WTC11 (cell line): Measurements from ENCODE around the gene CD8A.

Experiments
- AR ChIP-seq: fragments of 250-450 bp; sonication (Bioruptor Pico); IDR thresholded peaks from 2 replicates; pipeline ENCODE4 v1.9.0; 2021; ENCODE audit warnings: mild to moderate bottlenecking
- ATF3 ChIP-seq: sonication (generic); formaldehyde crosslinking; conservative IDR thresholded peaks from 2 replicates; pipeline ENCODE4 v1.8.1; 2022; ENCODE audit warnings: mild to moderate bottlenecking, missing genetic modification reagents
- ATF6 ChIP-seq: sonication (generic); formaldehyde crosslinking; IDR thresholded peaks from 2 replicates; pipeline ENCODE4 v1.8.1; 2023; ENCODE audit warnings: mild to moderate bottlenecking, missing genetic modification reagents
- CDX4 ChIP-seq: fragments of 250-450 bp; sonication (Bioruptor Pico); IDR thresholded peaks from 2 replicates; pipeline ENCODE4 v1.9.0; 2021; ENCODE audit warnings: moderate library complexity, mild to moderate bottlenecking, inconsistent platforms, borderline replicate concordance
- ELF4 ChIP-seq: sonication (generic); formaldehyde crosslinking; IDR thresholded peaks from 2 replicates; pipeline ENCODE4 v1.8.1; 2022; ENCODE audit warnings: low read depth, mild to moderate bottlenecking, moderate library complexity, missing genetic modification reagents
- NFATC4 ChIP-seq: fragments of 250-450 bp; sonication (Bioruptor Pico); IDR thresholded peaks from 2 replicates; pipeline ENCODE4 v1.9.0; 2021; ENCODE audit warnings: mild to moderate bottlenecking
- STAT6 ChIP-seq: sonication (generic); formaldehyde crosslinking; conservative IDR thresholded peaks from 2 replicates; pipeline ENCODE4 v1.8.1; 2023; ENCODE audit warnings: mild to moderate bottlenecking, low read depth, missing genetic modification reagents, moderate library complexity
- TCF7 ChIP-seq: sonication (generic); formaldehyde crosslinking; IDR thresholded peaks from 2 replicates; pipeline ENCODE4 v1.8.0; 2022; ENCODE audit warnings: mild to moderate bottlenecking, low read depth, missing genetic modification reagents, moderate library complexity

- TF ChIP-seq STAT6 (CRISPR knock-in tag) = no peak
- no peak for TF ChIP-seq NFATC4
- TF ChIP-seq ELF4 (CRISPR knock-in tag) = no peak
- TF ChIP-seq ATF3 (CRISPR knock-in tag) = no peak
- no peak for TF ChIP-seq ATF6 (CRISPR knock-in tag)
- no peak for TF ChIP-seq TCF7 (CRISPR knock-in tag)
- TF ChIP-seq CDX4 (CRISPR knock-in tag) = no peak
- TF ChIP-seq AR = no peak
Observed at GRCh38 chr2:86775338-86775737, 15.4 kb downstream of the CD8A start.
